Hematopoietic multipotent progenitor cell treated with erythropoietin and hydrocortisone succinate and interleukin-3 and kit ligand, for 8 days (in vitro differentiated cells): ENCODE data around the gene PLEKHG7.
"Not testable (repeated sequence)": the region's sequence is repeated elsewhere in the genome, so short reads cannot be mapped to it uniquely, and the experiment has no call there.

ENCODE experiments used
- DNase-seq: peaks from one replicate; pipeline ENCODE4 v3.0.0-alpha.2; 2015

The PLEKHG7 gene

GRCh38 chr12:92717202-92717601 is 14.4 kb downstream of the PLEKHG7 start:
- DNase-seq, result no peak

DNA sequence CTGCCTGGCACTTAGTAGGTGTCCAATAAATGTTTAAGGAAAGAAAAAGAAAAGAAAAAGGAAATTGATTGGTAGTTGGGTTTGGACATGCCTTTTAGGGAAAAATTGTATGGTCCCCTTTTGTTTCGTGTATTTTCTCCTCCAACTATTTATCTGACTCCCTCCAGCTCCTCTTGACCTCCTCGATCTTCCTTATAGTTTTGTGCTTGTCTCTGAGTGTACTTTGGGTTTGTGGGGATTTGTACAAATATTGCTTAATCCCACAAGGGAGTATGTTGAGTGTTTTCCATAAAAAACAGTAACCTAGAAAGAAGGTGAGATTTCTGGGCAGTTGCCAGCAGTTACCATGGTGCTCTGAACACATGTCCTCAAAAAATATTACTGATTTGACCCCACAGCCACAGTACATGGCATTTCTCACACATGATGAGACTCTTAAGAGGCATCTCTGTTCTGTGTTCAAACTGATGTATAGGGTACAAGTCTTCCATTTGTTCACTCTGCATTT is 15.7 kb downstream of the PLEKHG7 start:
- no peak for DNase-seq

- DNase-seq, result no peak
Observed at GRCh38 chr12:92719674-92720073, 16.9 kb downstream of the PLEKHG7 start.

- DNase-seq, result no peak
Observed at GRCh38 chr12:92721130-92721529, 18.3 kb downstream of the PLEKHG7 start.

- DNase-seq, result no peak
Observed at GRCh38 chr12:92721656-92722055, 18.9 kb downstream of the PLEKHG7 start.

GRCh38 chr12:92722897-92723296 is 20.1 kb downstream of the PLEKHG7 start:
- DNase-seq, result no peak

GRCh38 chr12:92726850-92727249 is 24.1 kb downstream of the PLEKHG7 start:
- DNase-seq, result no peak

DNA sequence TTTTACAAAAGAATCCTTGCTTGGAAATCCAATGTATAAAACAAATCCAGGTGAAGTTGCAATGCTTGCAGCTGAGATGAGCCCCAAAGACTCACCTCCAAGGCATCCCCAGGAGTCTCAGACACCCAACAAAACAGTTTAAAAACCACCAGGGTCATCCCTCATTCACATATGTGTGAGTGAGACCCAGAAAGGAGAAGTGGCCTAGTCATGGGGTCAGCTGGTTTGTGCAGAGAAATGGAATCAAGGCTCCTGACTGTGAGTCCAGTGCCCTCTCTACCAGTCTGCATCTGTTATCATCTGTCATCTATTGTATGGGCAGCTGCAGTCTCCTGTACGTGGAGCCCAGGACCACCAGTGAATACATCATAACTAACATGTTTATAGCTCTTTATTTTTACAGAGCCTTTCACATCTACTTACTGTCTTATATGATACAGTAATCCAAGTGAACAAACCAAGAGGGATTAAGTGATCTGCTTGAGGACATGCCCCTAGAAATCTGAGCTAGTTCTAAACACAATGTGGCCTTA is 27.1 kb downstream of the PLEKHG7 start:
- no peak for DNase-seq

DNA sequence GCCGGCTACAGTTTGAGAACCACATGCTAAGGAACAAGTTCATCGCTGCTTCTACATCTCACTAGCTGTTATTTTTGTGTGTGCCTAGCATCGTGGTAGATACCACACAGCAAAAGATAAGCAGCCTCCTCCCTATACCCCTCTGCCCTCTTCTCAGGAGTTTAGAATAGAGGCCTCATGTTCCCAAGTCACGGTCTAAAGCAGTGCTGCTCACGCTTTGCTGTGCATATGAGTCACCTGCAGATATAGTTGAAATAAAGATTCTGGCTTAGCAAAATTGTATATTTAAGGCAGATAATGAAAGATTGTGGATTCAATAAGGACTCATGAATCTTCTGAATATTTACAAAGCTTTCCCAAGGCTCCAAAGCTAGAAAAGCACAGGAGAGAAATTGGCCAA is 28.0 kb downstream of the PLEKHG7 start:
- DNase-seq, result no peak

DNA sequence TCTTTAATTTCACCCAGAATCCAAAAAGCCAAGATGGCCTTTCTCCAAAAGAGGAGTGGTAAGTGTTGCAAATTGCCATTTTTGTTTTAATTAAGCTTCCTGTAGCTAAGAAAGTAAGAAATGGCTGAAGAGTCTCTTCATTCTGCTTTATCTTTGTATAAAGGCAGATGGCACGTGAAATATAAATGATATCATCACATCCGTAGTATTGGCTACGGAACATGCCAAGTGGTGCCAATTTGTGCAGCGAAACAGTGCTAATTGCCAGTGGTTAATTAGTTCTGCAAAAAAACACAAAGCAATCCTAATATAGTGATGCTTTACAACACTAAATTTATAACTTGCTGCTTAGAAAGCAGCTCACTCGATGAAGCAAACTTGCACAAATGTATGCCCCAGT is 29.4 kb downstream of the PLEKHG7 start:
- no peak for DNase-seq

GRCh38 chr12:92732716-92733115 is 29.9 kb downstream of the PLEKHG7 start:
- DNase-seq, result no peak

GRCh38 chr12:92733181-92733580 is 30.4 kb downstream of the PLEKHG7 start:
- DNase-seq, result no peak

DNA sequence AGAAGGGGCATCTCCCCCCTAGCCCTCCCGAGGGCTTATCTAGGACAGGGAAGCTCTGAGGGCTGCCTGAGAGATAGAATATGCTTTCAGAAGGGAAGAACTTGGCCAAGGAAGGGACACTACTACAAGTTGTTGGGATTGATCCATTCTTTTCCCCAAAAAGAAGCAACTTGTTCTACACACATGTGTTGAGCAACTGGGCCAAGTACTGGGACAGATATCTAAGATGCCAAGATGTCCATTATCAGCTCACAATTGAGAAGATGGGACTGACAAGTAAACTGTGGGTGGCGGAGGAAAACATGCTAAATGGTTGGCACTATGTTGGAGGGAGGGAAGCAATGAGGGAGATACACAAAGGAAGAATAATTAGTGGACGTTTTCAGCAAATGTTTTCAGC is 30.9 kb downstream of the PLEKHG7 start:
- no peak for DNase-seq

GRCh38 chr12:92735131-92735721 is 32.4 kb downstream of the PLEKHG7 start:
- no peak for DNase-seq

- no peak for DNase-seq
Observed at GRCh38 chr12:92736605-92737004, 33.8 kb downstream of the PLEKHG7 start.

GRCh38 chr12:92737855-92738850 is 35.4 kb downstream of the PLEKHG7 start:
- no peak for DNase-seq

GRCh38 chr12:92739113-92739512 is 36.3 kb downstream of the PLEKHG7 start:
- no peak for DNase-seq

DNA sequence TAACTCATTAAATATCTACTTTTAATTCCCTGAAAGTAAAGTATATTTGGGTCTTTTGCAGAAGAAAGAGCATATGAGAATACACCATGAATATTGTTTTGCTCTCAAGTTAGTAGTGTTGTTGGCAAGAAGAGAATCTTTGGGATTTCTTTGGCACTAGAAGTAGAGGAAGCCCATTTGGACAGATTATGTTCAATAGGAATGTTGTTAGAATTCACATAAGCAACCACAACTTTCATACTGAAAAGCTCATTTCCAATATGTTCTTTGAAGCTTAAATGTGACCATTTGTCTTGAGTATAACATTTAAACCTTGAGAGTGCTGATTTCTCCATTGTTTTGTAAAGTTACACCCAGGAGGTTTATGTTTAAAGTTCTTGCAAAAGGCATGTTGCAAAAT is 37.6 kb downstream of the PLEKHG7 start:
- no peak for DNase-seq

DNA sequence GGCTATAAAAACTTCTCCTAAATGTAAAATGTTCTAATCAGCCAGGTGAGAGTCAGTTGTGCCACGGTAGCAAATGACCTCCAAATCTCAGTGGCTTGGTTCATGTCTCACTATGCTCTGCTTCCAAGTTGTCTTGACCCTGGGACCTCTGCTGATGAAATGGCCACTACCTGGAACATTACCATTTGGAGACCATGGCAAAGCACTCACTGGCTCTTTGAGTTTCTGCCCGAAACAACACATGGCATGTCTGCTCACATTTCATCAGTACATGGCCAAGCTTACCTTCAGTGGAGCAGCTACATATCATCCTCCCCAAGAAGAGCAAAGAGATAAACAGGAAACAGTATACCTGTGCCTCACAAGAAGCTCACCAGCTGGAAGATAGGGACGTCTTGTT is 40.2 kb downstream of the PLEKHG7 start:
- DNase-seq, result no peak

DNA sequence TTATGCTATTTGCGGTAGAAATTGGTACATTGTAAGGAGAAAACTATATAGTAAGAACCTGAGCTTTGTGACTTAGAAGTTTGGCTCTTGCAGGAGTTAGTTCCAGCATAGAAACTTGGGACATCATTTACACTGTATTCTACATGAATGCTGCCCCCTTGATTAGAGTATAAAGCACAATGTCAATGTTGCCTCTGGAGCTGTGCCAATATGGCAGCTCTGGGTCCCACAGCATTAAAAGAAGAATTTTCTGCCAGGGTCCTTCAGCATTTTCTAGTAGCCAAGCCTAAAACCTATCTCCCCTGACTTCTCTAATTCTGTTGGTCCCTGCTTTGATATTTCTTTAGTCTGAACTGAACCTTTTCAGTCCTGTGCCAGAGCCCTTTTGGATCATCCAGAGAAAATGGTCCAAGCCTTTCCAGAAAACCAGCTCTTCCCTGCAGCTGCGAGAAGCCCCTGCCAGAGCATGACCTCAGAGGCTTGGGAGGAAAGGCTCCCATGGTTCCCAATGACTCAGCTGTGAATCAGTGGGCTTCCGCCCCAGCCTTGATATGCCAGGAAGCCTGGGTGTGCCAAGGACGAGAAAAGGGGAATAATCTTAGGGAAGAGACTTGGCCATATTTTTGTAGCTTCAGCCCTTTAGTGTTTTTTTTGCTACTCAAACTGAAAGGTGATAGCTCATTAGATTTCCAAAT is 43.2 kb downstream of the PLEKHG7 start:
- DNase-seq, result no peak

DNA sequence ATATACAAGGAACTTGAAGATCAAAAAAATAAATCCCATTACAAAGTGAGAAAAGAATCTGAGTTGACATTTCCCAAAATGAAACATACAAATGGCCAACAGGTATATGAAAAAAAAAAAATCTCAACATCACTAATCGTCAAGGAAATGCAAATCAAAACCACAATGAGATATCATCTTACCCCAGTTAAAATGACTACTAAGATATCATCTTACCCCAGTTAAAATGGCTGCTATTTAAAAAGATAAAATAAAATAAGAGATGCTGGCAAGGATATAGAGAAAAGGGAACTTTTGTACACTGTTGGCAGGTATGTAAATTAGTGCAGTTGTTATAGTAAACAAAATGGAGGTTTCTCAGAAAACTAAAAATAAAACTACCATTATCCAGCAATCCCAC is 44.4 kb downstream of the PLEKHG7 start:
- DNase-seq, result no peak

- DNase-seq, result not testable (repeated sequence)
Observed at GRCh38 chr12:92749691-92750090, 46.9 kb downstream of the PLEKHG7 start.
